ENCODE data around the gene SEMA4G. TPM values are rescaled to one million over a fixed set of nuclear protein-coding genes. Genes with fewer than 3 reads are reported as not detected.

SEMA4G gene
- total and polyA plus RNA-seq, 2 experiments from 2014 or later = 5.3 to 8.5 TPM

- no peak overlapping the region for H3K4me3 Mint-ChIP-seq
- H3K27me3 Mint-ChIP-seq (ENCODE audit: insufficient read depth, low read depth, poor library complexity) = peaks cover 56% of the 10 kb centered on the region
These were observed 45.1 kb downstream of the SEMA4G start for GRCh38 chr10:101014230-101014884.

More at GRCh38 chr10:101014230-101014884, 45.1 kb downstream of the SEMA4G start:
- H3K4me1 Mint-ChIP-seq = peaks cover 23% of the 10 kb centered on the region
- no peak overlapping the region for H2AFZ ChIP-seq
- no peaks in the 10 kb centered on the region; the same call in 2 of the 3 replicates for H3K36me3 Mint-ChIP-seq (ENCODE audit: low read depth)
- no peaks in the 10 kb centered on the region for H3K79me2 ChIP-seq (replicated peaks; ENCODE audit: insufficient read depth)
- no peak overlapping the region for H3K27ac Mint-ChIP-seq
- no peaks in the 10 kb centered on the region for H4K20me1 ChIP-seq (replicated peaks; ENCODE audit: insufficient read depth)
- ATAC-seq (peak; percentile 23), DNase-seq (ENCODE audit: low spot score) (peak; percentile 85)
- peaks cover 23% of the 10 kb centered on the region; the same call in 1 of the 2 replicates for H3K4me1 ChIP-seq (ENCODE audit: insufficient read depth)
- H3K36me3 ChIP-seq (ENCODE audit: insufficient read depth) = no peaks in the 10 kb centered on the region
- peaks cover 45% of the 10 kb centered on the region for H3K27me3 ChIP-seq (ENCODE audit: insufficient read depth)
- TF ChIP-seq CREB1 (CRISPR knock-in tag; IDR thresholded peaks at IDR 0.05; ENCODE audit: low read depth) (no peak), ZNF114 (CRISPR knock-in tag; IDR thresholded peaks at IDR 0.05) (no peak), NANOG (IDR thresholded peaks at IDR 0.05; ENCODE audit: borderline replicate concordance) (no peak), ETS1 (IDR thresholded peaks at IDR 0.05) (no peak), ZNF331 (CRISPR knock-in tag; IDR thresholded peaks at IDR 0.05; ENCODE audit: low read depth) (no peak), STAT1 (IDR thresholded peaks at IDR 0.05; ENCODE audit: unreplicated experiment) (no peak), REST (IDR thresholded peaks at IDR 0.05; ENCODE audit: unreplicated experiment) (no peak)
- TF ChIP-seq, protein P1, sequence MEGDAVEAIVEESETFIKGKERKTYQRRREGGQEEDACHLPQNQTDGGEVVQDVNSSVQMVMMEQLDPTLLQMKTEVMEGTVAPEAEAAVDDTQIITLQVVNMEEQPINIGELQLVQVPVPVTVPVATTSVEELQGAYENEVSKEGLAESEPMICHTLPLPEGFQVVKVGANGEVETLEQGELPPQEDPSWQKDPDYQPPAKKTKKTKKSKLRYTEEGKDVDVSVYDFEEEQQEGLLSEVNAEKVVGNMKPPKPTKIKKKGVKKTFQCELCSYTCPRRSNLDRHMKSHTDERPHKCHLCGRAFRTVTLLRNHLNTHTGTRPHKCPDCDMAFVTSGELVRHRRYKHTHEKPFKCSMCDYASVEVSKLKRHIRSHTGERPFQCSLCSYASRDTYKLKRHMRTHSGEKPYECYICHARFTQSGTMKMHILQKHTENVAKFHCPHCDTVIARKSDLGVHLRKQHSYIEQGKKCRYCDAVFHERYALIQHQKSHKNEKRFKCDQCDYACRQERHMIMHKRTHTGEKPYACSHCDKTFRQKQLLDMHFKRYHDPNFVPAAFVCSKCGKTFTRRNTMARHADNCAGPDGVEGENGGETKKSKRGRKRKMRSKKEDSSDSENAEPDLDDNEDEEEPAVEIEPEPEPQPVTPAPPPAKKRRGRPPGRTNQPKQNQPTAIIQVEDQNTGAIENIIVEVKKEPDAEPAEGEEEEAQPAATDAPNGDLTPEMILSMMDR (conservative IDR thresholded peaks at IDR 0.05; ENCODE audit: low read depth in 2 of 2) = peak; percentile 78 to 89
- 0 out of 2 replicates have a peak, but pooled peaks cover 4% of the 10 kb centered on the region for H3F3A ChIP-seq (replicated peaks; ENCODE audit: low read depth)
- H3K9me3 Mint-ChIP-seq = no peaks in the 10 kb centered on the region; the same call in 2 of the 3 replicates
- no peak overlapping the region for H3K27ac ChIP-seq (ENCODE audit: low read depth)
- H3K9me2 ChIP-seq (ENCODE audit: insufficient read depth) = no peaks in the 10 kb centered on the region
- H3K4me3 ChIP-seq = no peak overlapping the region
- H3K4me2 ChIP-seq = peak overlapping the region; percentile 48; the same call in 1 of the 2 replicates
